Measurements from ENCODE around the gene LGI4.

The LGI4 gene

DNA sequence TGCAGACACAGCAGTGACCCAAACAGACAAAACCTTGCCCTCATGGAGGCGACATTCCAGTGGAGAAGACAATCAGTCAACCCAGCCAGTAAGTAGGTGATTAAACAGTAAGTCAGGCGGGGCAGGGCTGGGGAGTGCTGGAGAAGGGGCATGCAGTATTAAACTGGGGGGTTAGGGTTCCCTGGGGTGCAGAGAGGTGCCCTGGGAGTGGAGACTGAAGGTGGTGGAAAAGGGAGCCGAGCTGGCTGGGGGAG, 50.4 kb downstream of the LGI4 start:
- DNase-seq: no peak

DNA sequence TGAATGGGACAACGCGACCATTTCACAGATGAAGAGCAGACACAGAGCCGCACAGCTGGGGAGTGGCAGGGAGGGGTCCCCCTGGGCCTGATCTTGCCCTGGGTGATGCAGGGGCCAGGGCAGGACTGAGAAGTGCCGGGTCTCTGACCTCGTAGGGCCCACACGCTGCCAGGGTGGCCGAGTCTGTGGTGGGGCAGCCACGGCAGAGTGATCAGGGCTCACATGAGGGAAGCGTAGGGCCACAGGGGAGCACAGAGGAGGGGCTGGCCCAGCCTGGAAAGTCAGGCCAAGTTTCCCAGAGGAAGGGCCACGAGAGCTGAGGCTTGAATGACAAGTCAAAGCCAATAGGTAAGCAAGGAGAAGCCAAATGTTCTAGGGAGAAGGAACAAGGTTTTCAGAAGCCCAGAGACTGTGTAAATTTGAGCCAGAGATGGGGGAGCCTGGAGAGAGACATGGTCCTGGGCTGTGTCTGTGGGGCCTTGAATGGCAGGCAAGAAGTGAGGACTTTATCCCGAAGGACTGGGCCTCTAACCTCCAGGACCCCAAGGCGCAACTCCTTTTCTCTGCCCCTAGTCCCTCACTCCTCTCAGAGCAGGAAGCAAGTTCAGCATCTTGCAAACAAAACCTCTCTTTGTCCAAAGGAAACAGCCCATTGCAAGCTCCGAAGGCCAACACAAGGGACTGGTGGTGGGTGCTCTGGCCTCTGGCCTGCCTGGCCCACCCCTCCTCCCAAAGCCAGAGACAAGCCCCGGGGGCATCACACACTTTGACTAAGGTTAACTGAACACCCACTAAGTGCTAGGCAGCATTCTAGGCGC, 51.0 kb downstream of the LGI4 start:
- DNase-seq: no peak

DNA sequence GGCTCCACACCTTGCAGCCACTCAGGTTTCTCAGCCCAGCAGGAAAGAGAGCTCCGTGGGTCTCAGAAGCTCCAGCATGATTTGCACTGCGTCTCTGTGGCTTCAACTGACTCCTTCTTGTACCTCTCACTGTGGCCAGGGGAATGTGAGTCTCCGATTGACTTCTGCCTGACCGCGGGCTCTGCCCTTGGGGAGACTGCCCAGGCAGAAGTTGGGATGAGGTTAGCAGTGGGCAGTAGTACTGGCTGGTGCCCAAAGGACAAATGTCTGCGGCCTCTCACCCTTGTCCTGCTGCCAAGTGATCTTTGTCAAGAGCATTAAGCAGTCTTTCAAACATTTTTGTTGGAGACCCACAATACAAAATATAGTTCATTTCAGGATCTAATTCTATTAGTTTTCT, 53.7 kb downstream of the LGI4 start:
- no peak for DNase-seq

DNA sequence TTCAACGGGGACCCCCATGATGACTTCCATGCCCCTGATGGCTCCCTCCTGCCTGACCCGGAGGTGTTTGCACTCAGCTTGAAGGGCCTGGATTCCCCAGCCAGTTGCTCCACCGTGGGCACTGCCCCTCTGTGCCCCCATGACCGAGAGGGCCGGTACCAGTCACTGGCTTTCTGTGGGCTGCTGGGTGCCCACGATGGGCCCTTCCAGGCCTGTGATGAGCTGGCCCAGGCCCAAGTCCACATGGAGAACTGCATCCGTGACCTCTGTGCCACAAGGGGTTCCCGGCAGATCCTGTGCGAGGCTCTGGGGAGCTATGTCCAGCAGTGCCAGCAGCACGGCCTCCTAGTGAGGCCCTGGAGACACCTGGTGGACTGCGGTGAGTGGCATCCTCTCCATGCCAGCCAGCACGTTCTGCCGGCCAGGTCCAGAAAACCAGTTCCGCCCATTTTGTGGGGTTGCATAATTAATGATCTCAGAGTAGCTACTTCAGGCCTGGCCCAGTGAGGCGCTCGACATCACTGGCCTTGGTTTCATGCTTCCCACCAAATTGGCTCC, 54.2 kb downstream of the LGI4 start:
- no peak for DNase-seq

DNA sequence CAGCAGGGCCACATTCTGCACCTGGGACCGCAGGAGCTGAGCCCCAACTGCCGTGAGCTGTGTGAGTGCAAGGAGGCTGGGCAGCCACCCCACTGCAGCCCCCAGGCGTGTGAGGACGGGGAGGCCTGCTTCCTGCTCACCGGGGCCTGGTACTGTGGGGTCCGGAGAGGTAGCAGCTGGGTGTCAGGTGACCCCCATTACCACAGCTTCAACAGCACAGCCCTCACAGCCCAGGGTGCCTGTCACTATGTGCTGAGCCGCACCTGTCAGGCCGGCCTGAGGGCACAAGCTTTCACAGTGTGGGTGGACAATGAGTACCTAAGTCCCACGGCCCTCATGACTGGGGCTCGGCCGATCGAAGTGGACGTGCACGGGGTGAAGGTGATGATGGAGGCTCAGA, 55.0 kb downstream of the LGI4 start:
- DNase-seq: no peak

DNA sequence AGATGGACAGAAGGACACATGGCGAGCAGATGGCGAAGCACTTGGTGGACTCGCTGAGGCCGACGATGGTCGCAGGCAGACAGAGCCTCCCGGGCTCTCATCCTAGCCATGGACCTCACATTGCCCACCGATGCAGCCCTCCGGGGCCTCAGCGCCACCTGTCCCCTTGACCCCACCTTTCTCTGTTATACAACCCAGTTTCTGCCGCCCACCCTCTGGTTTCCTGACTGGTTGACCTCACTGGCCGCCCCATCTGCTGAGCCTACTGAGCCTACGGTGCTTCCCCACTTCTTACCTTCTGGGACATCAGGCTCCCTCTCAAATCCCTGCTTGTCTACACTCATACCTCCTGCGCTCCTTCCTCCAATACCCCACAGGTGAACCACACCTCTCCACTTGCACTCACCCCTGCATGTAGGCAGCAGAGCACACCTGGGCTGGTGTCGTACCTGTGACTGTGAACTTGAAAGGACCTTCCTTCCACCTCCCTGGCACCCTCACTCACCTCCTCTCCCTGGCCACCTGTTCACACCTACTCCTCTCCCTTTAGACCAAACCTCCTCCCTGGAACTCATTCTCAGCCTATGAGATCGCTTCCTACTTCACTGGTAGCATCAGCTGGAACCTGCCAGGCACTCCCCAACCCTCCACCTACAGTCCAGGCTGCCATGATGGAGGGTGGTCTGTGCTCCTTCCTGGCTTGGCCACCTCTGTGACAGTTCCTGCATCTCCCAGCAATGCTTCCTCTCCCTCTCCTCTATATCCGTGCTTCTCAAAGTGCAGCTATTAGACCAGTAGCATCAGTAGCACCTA, 57.2 kb downstream of the LGI4 start:
- no peak for DNase-seq

DNA sequence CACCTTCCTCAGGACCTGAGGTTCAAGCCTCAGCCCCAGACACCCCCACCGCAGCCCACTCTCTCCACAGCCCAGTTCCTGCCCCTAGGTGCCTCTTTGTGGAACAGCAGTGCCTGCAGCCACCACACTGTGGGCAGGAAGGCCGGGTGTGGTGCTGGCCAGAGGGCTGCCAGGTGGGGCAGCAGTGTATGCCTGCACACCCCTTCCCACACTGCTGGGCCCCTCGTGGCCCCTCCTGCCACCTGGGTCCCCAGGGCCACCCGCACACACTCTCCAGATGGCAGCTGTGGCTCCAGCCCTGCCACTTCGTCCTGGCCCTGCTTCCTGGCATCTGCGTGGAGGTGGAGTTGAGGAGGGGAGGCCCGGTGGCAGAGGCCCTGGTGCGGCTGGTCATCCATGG, 58.2 kb downstream of the LGI4 start:
- DNase-seq: no peak

DNA sequence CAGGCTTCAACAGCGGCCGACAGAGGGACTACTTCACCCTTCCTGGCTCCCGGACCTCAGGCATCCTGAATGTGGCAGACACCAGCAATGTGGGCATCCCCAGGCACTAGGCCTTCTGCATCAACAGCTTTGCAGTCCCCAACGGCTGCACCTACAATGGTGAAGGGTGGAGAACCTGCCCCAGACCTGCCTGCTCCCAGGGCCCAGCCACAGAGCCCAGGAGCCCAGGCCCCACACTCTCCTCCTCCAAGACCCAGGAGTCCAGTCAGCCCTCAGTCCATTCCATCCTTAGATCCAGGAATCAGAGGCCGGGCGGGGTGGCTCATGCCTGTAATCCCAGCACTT, 58.9 kb downstream of the LGI4 start:
- DNase-seq: no peak

DNA sequence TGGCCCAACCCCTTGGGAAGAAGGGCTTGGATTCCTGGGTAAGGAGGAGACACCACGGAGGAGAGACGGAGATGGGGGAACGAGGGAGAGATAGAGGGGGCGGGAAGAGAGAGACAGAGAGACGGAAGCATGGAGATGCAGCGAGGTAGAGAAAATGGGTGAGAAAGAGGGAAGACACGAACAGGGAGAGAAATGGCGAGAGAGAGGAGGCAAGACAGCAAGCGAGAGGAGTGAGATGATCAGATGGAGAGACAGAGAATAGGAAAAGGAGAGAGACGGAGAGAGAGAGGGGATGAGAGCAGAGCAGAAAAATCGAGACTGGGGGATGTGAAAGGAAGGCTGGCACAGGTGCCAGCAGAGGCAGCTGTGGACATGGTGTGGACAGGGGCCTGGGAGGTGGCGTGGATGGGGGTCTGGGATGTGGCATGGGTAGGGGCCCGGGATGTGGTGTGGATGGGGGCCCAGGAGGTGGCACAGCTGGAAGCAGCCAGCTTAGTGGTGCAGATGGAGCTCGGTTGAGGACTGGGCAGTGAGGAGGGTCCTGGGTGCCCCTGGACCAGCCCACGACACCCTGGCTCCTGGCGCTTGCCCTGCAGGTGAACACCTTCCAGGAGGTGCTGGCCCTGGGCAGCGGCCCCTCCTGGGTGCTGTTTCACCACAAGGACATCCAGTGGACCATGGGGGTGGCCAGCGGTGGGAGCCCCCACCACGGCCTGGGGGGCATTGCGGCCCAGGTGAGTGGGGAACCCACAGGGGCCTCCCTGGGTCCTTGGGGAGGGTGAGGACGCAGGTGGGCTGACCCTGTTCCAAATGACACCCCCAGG, 59.4 kb downstream of the LGI4 start:
- DNase-seq: no peak

Data from central memory CD4-positive, alpha-beta T cell (primary cell).